ENCODE results near the gene IQCN.

Gene IQCN

DNA sequence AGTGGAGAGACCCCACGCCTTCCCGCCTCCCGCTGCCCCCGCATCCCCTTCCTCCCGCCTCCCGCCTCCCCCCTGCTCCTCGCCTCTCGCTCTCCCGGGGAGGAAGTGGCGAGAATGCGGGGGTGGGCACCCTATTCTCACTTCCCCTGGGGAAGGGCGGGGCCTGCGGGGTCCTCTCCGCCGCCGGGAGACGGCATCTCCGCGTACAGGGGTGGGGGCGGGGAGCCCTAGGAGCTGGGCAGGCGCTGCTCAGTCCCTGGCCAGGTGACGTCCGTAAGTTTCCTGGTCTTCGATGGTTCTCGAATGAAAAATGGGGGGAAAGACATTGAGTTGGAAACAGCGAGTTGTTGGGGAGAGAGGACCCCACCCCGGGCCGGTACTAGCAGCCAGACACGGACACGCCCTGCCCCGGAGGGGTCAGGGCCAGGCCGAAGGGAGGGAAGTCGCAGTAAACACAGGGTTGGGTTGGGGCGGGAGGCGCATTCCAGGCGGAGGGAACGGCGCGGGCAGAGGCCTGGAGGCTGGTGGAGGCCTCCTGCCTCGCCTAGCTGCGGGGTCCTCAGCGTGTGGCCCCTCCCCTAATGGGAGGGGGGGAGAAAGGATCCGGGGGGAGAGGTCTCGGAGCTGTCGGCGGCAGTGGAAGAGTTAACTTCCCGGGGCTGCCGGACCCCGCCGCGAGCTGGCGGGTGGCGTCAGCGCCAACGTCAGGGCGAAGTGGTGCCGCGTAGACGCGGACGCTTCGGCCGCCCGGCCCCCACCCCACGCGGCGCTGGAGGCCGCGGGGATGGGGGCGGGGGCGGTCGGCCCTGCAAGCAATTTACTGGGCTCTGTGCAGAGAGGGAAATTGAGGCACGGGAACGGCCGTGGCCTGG, 17.6 kb upstream of the IQCN start:
- H3K27ac ChIP-seq (ENCODE audit: low read length) = peak overlapping the region; percentile 12

DNA sequence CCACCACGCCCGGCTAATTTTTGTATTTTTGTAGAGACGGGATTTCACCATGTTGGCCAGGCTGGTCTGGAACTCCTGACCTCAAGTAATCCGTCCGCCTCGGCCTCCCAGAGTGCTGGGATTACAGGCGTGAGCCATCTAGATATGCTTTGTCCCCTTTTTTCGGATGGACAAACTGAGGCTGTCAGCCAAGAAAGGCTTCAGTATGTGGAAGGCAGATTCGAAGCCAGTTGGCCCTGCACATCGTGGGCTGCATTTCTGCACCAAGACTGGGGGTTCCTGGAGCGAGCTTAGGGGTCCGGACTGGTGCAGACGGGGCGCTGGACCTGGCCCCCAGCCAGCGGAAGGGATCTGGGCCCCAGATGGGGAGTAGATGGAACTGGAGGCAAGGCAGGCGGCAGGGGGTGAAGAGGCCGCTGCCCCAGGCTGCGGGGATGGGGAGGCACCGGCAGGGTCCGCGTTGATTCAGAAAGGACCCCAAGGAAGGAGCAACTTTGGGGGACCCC, 16.8 kb upstream of the IQCN start:
- no peak overlapping the region for H3K9ac ChIP-seq (ENCODE audit: low read length)
- H3K27ac ChIP-seq (ENCODE audit: low read length) = no peak overlapping the region
- H3K9me3 ChIP-seq (ENCODE audit: control insufficient read depth, low read depth, low read length) = no peaks in the 10 kb centered on the region
- H3K4me3 ChIP-seq (ENCODE audit: low read length) = peak overlapping the region; percentile 82
- peaks cover 9% of the 10 kb centered on the region for H3K27me3 ChIP-seq (ENCODE audit: control insufficient read depth, insufficient read depth, low read length)
- H3K4me1 ChIP-seq (ENCODE audit: control insufficient read depth, low read depth, low read length) = peaks cover 16% of the 10 kb centered on the region
- H3K36me3 ChIP-seq (ENCODE audit: control insufficient read depth, low read depth, low read length) = no peaks in the 10 kb centered on the region

More for the DNA sequence above, 17.6 kb upstream of the IQCN start:
- Histone ChIP-seq H3K9me3 (ENCODE audit: control insufficient read depth, low read depth, low read length) (no peaks in the 10 kb centered on the region), H3K4me3 (ENCODE audit: low read length) (peak overlapping the region; percentile 82), H3K4me1 (ENCODE audit: control insufficient read depth, low read depth, low read length) (peaks cover 16% of the 10 kb centered on the region), H3K9ac (ENCODE audit: low read length) (peak overlapping the region; percentile 47), H3K27me3 (ENCODE audit: control insufficient read depth, insufficient read depth, low read length) (peaks cover 4% of the 10 kb centered on the region), H3K36me3 (ENCODE audit: control insufficient read depth, low read depth, low read length) (no peaks in the 10 kb centered on the region)

DNA sequence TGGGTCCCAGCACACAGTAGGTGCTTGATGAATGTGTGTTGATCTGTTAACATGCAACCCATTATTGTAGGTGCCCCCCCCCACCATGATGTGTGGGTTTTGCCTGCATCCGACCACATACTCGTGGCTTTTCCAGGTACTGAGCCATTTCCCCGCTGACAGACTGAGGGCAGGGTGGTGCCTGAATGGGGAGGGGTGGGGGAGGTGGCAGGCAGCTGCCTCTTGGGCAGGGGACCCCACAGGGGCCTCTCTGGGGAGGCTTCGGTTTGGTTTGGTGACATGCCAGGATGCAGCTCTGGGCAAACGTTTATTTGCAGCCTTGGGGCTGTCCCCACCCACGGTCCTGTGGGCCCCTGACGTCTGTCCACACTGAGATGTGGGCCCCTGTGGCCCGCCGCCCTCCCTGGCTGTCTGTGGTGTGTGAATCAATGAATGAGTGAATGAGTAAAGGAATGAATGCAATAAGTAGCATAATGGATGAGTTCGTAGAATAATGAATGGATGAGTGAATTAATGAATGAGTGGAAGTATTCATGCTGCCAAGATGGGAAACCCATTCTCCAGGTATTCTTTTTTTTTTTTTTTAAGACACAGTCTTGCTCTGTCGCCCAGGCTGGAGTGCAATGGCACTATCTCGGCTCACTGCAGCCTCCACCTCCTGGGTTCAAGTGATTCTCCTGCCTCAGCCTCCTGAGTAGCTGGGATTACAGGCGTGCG, 16.2 kb upstream of the IQCN start:
- Histone ChIP-seq H3K4me3 (ENCODE audit: low read length) (no peak overlapping the region), H3K9ac (ENCODE audit: low read length) (no peak overlapping the region), H3K27ac (ENCODE audit: low read length) (no peak overlapping the region), H3K4me1 (ENCODE audit: control insufficient read depth, low read depth, low read length) (peaks cover 16% of the 10 kb centered on the region), H3K9me3 (ENCODE audit: control insufficient read depth, low read depth, low read length) (no peaks in the 10 kb centered on the region), H3K36me3 (ENCODE audit: control insufficient read depth, low read depth, low read length) (no peaks in the 10 kb centered on the region), H3K27me3 (ENCODE audit: control insufficient read depth, insufficient read depth, low read length) (peaks cover 9% of the 10 kb centered on the region)

DNA sequence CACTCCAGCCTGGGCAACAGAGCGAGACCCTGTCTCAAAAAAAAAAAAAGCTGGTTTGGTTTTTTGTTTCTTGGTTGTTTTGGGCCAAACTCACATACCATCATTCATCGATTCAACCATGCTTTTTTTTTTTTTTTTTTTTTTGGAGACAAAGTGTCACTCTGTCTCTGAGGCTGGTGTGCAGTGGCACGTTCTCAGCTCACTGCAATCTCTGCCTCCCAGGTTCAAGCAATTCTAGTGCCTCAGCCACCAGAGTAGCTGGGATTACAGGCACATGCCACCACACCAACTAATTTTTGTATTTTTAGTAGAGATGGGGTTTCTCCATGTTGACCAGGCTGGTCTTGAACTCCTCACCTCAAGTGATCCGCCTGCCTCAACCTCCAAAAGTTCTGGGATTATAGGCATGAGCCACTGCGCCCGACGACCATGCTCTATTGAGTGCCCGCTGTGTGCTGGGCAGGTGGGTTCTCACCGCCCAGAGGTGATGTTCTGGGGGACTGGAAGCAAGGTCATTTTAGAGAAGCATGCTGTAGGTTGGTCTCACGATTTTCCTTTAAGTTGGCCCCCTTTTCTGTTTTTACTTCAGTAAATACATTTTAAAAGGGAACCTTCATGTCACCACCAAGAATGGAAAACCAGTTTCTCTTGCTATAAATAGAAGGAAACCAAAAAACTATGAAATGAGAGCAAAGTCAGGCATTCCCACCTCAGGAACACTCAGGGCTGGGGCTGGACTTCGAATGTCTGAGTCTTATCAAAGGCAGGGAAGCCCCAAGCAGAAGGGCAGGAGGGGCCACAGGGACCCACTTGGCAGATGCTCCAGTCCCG, 15.4 kb upstream of the IQCN start:
- Histone ChIP-seq H3K9me3 (ENCODE audit: control insufficient read depth, low read depth, low read length) (no peaks in the 10 kb centered on the region), H3K27ac (ENCODE audit: low read length) (no peak overlapping the region), H3K4me3 (ENCODE audit: low read length) (no peak overlapping the region), H3K4me1 (ENCODE audit: control insufficient read depth, low read depth, low read length) (peaks cover 16% of the 10 kb centered on the region), H3K27me3 (ENCODE audit: control insufficient read depth, insufficient read depth, low read length) (peaks cover 9% of the 10 kb centered on the region), H3K9ac (ENCODE audit: low read length) (no peak overlapping the region), H3K36me3 (ENCODE audit: control insufficient read depth, low read depth, low read length) (no peaks in the 10 kb centered on the region)

- Histone ChIP-seq H3K27me3 (ENCODE audit: control insufficient read depth, insufficient read depth, low read length) (peaks cover 9% of the 10 kb centered on the region), H3K9me3 (ENCODE audit: control insufficient read depth, low read depth, low read length) (no peaks in the 10 kb centered on the region), H3K36me3 (ENCODE audit: control insufficient read depth, low read depth, low read length) (no peaks in the 10 kb centered on the region), H3K27ac (ENCODE audit: low read length) (no peak overlapping the region), H3K4me3 (ENCODE audit: low read length) (peak overlapping the region; percentile 44), H3K4me1 (ENCODE audit: control insufficient read depth, low read depth, low read length) (peaks cover 11% of the 10 kb centered on the region), H3K9ac (ENCODE audit: low read length) (peak overlapping the region; percentile 13)
These were observed 13.9 kb upstream of the IQCN start for GRCh38 chr19:18287836-18288772.

DNA sequence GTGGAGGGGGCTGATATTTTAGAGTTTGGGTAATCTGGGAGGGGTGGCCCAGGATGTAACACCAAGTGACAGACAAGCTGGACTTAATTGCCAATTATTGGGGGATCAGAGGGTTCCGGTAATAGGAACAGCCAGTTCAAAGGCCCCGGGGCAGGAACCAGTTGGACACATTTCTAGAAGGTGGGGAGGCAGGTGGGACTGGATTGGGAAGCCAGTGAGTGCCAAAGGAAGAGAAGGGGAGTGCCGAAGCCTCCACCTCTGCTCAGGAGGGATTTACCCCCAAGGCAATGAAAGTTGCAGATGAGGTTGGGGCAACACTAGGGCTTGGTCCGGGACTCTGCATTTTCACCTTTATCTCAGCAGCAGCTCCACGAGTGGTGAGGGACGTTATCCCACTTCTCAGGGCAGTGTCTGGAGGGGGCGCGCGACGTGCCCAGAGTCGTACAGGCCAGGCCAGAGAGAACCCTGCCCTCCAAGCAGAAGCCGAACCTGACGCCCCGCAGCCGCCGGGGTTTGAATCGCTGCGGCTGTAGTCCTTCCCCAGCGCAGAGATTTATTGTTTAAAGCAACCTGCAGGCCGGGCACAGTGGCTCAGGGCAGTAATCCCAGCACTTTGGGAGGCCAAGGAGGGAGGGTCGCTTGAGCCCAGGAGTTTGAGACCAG, 12.9 kb upstream of the IQCN start:
- no peak overlapping the region for H3K9ac ChIP-seq (ENCODE audit: low read length)

DNA sequence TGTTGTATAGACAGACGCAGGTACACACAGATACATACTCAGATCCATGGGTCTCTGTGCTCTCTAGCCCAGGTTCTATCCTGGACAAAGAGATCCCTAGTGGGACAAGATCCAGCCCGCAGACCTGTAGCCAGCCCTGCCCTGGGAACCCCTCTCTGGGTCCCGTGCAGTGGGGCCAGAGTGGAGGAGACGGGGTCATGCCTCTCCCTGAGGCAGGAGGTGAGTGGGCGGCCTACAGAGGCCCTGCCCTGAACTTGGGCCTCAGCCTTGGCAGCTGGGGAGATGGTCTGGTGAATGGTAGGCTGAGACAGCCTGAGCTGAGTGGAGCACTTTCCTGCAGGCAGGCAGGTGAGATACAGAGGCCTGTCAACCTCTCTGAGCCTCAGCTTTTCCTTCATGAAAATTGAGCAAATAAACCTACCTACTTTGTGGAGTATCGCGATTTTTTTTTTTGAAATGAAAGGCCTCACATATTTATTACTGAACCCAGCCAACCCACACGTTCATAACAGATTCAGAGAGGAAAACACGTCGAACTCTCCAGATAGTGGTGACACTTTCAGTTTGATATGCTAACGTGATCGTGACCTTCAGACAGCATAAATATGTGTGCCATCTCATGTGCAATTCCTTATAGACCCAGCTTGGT, 10.6 kb upstream of the IQCN start:
- Histone ChIP-seq H3K9ac (ENCODE audit: low read length) (no peak overlapping the region), H3K36me3 (ENCODE audit: control insufficient read depth, low read depth, low read length) (no peaks in the 10 kb centered on the region), H3K4me1 (ENCODE audit: control insufficient read depth, low read depth, low read length) (peaks cover 15% of the 10 kb centered on the region), H3K4me3 (ENCODE audit: low read length) (no peak overlapping the region), H3K27ac (ENCODE audit: low read length) (no peak overlapping the region), H3K27me3 (ENCODE audit: control insufficient read depth, insufficient read depth, low read length) (peaks cover 9% of the 10 kb centered on the region), H3K9me3 (ENCODE audit: control insufficient read depth, low read depth, low read length) (no peaks in the 10 kb centered on the region)

More for the DNA sequence above, 12.9 kb upstream of the IQCN start:
- H3K27me3 ChIP-seq (ENCODE audit: control insufficient read depth, insufficient read depth, low read length) = peaks cover 9% of the 10 kb centered on the region
- peak overlapping the region; percentile 44 for H3K4me3 ChIP-seq (ENCODE audit: low read length)
- no peak overlapping the region for H3K27ac ChIP-seq (ENCODE audit: low read length)
- H3K36me3 ChIP-seq (ENCODE audit: control insufficient read depth, low read depth, low read length) = no peaks in the 10 kb centered on the region
- no peaks in the 10 kb centered on the region for H3K9me3 ChIP-seq (ENCODE audit: control insufficient read depth, low read depth, low read length)
- peaks cover 15% of the 10 kb centered on the region for H3K4me1 ChIP-seq (ENCODE audit: control insufficient read depth, low read depth, low read length)

- Histone ChIP-seq H3K36me3 (ENCODE audit: control insufficient read depth, low read depth, low read length) (no peaks in the 10 kb centered on the region), H3K9me3 (ENCODE audit: control insufficient read depth, low read depth, low read length) (no peaks in the 10 kb centered on the region), H3K27me3 (ENCODE audit: control insufficient read depth, insufficient read depth, low read length) (peaks cover 9% of the 10 kb centered on the region), H3K9ac (ENCODE audit: low read length) (no peak overlapping the region), H3K4me3 (ENCODE audit: low read length) (no peak overlapping the region), H3K4me1 (ENCODE audit: control insufficient read depth, low read depth, low read length) (peaks cover 17% of the 10 kb centered on the region), H3K27ac (ENCODE audit: low read length) (no peak overlapping the region)
These were observed 9.1 kb upstream of the IQCN start for GRCh38 chr19:18283338-18283737.

GRCh38 chr19:18282788-18283141, 8.5 kb upstream of the IQCN start:
- peak overlapping the region; percentile 97 for H3K27ac ChIP-seq (ENCODE audit: low read length)
- H3K4me1 ChIP-seq (ENCODE audit: control insufficient read depth, low read depth, low read length) = peaks cover 13% of the 10 kb centered on the region
- H3K4me3 ChIP-seq (ENCODE audit: low read length) = peak overlapping the region; percentile 62
- no peaks in the 10 kb centered on the region for H3K36me3 ChIP-seq (ENCODE audit: control insufficient read depth, low read depth, low read length)
- peak overlapping the region; percentile 93 for H3K9ac ChIP-seq (ENCODE audit: low read length)
- no peaks in the 10 kb centered on the region for H3K9me3 ChIP-seq (ENCODE audit: control insufficient read depth, low read depth, low read length)
- H3K27me3 ChIP-seq (ENCODE audit: control insufficient read depth, insufficient read depth, low read length) = peaks cover 9% of the 10 kb centered on the region

Data from iPS-18a (cell line).